MM.1S (cell line): ENCODE data around the gene PAFAH1B1.

Experiments used
- CTCF ChIP-seq: fragments of 300-600 bp; sonication (generic); IDR thresholded peaks from 2 replicates; pipeline ENCODE4 v1.5.1; 2016; ENCODE audit warnings: antibody characterized with exemption, low read length, mixed read lengths
- EZH2 ChIP-seq: fragments of 300-600 bp; sonication (generic); optimal IDR thresholded peaks from 2 replicates; pipeline ENCODE3; 2017; ENCODE audit warnings: low read depth, mild to moderate bottlenecking, antibody characterized with exemption, low read length, mixed read lengths
- EZH2phosphoT487 ChIP-seq: fragments of 300-600 bp; sonication (generic); IDR thresholded peaks from 2 replicates; pipeline ENCODE4 v1.6.1; 2018; ENCODE audit warnings: antibody characterized with exemption, low read length

GRCh38 chr17:2723505-2723996, 130.1 kb downstream of the PAFAH1B1 start:
- TF ChIP-seq CTCF (no peak), EZH2 (no peak), EZH2phosphoT487 (no peak)
